ENCODE results near the gene PTBP3. TPM values are rescaled to one million over a fixed set of nuclear protein-coding genes. Genes with fewer than 3 reads are reported as not detected.

PTBP3 gene, protein sequence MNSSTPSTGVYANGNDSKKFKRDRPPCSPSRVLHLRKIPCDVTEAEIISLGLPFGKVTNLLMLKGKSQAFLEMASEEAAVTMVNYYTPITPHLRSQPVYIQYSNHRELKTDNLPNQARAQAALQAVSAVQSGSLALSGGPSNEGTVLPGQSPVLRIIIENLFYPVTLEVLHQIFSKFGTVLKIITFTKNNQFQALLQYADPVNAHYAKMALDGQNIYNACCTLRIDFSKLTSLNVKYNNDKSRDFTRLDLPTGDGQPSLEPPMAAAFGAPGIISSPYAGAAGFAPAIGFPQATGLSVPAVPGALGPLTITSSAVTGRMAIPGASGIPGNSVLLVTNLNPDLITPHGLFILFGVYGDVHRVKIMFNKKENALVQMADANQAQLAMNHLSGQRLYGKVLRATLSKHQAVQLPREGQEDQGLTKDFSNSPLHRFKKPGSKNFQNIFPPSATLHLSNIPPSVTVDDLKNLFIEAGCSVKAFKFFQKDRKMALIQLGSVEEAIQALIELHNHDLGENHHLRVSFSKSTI
- total RNA-seq (ENCODE audit: low replicate concordance) = 6.9 and 13.8 TPM in 2 replicates

DNA sequence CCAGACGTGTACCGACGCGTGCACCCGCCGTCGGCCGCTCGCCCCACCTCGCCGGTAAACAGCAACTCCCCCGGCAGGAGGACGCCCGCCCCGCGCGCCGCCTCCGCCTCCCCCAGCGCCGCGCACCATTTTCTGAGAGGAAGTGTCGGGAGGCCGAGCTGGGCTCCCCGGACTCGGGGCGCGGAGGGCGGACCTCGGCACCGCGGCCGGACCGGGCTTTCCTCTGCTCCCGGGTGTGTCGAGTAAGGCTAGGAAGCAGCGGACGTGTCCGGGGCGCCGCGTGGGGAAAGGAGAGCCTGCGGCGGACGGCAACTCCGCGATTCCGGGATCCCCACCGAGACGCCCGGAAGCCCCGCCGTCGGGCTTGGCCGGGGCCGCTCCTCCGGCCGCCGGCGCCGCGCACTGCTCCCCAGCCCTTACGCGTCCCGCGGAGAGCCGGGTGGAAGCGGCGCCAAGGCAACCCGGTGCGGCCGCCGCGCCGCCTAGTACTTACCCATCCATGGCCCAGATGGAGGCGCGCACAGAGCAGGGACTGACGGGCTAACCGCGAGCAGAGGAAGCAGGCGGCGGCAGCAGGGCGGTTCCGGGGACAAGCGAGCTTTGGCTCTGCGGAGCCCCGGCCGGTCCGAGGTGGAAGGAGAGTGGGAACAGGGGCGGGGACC is at the start of gene PTBP3:
PTBP3 (minus strand) TSS at position 643 of the 662 bp plus-strand sequence. CDS start 35,754 bp downstream, outside the sequence.

DNA sequence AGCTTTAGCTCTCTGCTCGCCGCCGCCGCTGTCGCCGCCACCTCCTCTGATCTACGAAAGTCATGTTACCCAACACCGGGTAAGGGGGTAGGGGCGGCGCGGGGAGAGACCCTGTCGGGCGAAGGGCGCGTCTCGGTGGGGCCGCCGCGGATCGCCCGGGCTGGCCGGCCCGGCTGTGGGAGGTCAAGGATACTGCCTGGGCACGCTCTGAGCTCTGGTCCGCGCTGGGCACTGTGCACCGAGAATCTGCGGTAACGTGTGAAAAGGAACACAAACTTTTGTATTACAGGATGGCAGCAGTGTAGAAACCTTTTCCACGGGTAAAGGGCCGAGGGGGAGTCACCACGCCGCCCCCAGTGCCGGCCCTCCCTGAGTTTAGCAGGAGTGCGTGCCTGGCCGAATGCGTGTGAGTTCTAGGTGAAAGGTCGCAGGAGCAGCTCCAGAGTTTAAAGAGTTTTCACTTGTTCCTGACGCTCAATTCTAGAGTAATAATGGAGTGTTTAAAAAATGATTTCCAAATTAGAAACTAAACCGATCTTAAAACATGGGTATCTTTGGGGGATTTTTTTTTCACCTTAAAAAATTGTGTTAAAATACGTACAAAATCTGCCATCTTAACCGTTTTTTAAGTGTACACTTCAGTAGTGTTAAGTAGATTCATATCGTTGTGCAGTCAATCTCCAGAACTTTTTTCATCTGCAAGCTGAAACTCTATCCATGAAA is 46.8 kb upstream of the PTBP3 start, which contains the start of gene HSDL2:
HSDL2 (plus strand) TSS at position 7 of the 723 bp plus-strand sequence; CDS start at position 63, 56 bp downstream.

DNA sequence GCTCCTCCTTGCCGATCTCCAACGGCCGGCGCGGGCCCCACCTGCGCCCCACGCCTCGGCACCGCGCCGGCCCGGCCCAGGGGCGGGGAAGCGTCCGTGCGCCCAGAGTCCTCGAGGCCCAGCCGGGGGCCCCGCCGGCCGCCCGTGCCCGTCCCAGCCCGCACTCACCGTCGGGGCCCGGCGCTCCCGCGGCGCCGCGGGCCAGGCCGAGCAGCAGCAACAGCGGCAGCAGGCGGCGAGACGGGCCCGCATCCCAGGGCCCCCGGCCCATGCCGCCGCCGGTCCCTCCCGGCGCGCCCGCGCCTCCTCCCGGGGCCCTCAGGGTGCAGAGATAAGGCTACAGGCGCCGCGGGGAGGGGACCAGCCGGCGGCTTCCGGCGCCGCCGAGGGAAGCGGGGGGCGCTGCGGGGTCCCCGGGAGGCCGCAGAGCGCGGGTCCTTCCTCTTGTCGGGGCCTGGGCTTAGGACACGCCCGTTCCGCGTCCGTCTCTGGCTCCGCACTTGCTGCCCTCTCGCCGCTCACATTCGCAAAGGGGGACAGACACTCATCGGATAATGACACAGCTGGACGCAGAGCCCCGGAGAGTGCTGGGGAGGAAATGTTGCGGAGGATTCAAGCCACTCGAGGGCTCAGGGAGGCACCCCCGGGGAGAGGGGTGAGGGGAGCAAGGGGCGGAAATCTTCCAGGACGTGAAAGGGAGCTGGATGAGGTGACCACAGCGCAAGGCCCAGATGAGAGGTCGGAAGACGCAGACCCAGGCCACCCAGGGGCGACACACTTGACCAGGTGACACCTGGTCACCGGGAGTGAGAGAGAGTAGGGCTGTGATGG is 158.2 kb downstream of the PTBP3 start, which contains the start of gene SUSD1:
SUSD1 (minus strand) TSS at position 333 of the 831 bp plus-strand sequence; CDS start at position 271, 62 bp downstream.

Other genes with a start within 250 kb of the PTBP3 start
- 15.6 and 21.2 TPM in 2 replicates for gene SUSD1, start 158.3 kb downstream of the PTBP3 start, total RNA-seq (ENCODE audit: low replicate concordance)
- 17.7 and 55.5 TPM in 2 replicates for gene HSDL2, start 46.5 kb upstream of the PTBP3 start, total RNA-seq (ENCODE audit: low replicate concordance)
- 0.68 and 0.82 TPM in 2 replicates for gene KIAA1958, start 153.2 kb upstream of the PTBP3 start, total RNA-seq (ENCODE audit: low replicate concordance)